Left ventricle myocardium superior (tissue), 1 donor: Measurements from ENCODE around the gene PACS1. TPM values are rescaled to one million over a fixed set of nuclear protein-coding genes. Genes with fewer than 3 reads are reported as not detected.
"Not testable (repeated sequence)": the region's sequence is repeated elsewhere in the genome, so short reads cannot be mapped to it uniquely, and the experiment has no call there.

Experiments used
- ATAC-seq: fragments of 200-7000 bp; cut with Tn5 transposase; one replicate; pipeline ENCODE4 v1.9.1; 2020; ENCODE audit warnings: mild to moderate bottlenecking, moderate library complexity
- DNase-seq: peaks from one replicate; pipeline ENCODE4 v3.0.0-alpha.2; 2020
- intact Hi-C: fragments of 100-400 bp; cut with micrococcal nuclease; formaldehyde crosslinking; loops from one replicate; pipeline ENCODE4 v1.11.0; 2022
- long read RNA-seq: library from polyadenylated mRNA; unstranded; transcript quantifications from one replicate; pipeline ENCODE4 v2.0.0, GENCODE V29; 2021
- total RNA-seq: library from RNA; stranded (reverse); fragmentation: NEBNext Ultra II Directional; extraction: Animal tissue kit (Norgen Biotek cat#: 25700); gene quantifications from one replicate; pipeline ENCODE4 v1.2.1, GENCODE V29; 2021
- donor health status: DM: no; HTN: yes; CAD: no; lungs with severe emphysema.

The PACS1 gene
- total RNA-seq, result 59.0 TPM
- long read RNA-seq, partial matches to known transcripts, result 6 of 18 reads
- long read RNA-seq, other reads (novel, unspliced or antisense), result 12 of 18 reads

- ATAC-seq (peak; percentile 83), DNase-seq (peak; percentile 92)
- intact Hi-C loops, result no loop called here
Observed at GRCh38 chr11:66069715-66070603, at the start of gene PACS1. Gene PACS1, plus strand, starts transcription at chr11:66070272. Its CDS starts 215 bp downstream, at chr11:66070487.

GRCh38 chr11:66020618-66021357 is 49.3 kb upstream of the PACS1 start:
- DNase-seq (no peak), ATAC-seq (peak; percentile 28)
- intact Hi-C loops, result no loop called here

GRCh38 chr11:66022401-66023185 is 47.5 kb upstream of the PACS1 start:
- peak; percentile 87 for DNase-seq
- peak; percentile 88 for ATAC-seq
- intact Hi-C loops, result no loop called here

GRCh38 chr11:66023186-66023440 is 47.0 kb upstream of the PACS1 start:
- intact Hi-C loops, ATAC-seq: not testable (repeated sequence)

GRCh38 chr11:66026017-66026529 is 44.0 kb upstream of the PACS1 start, which contains the start of gene CATSPER1:
Gene CATSPER1, minus strand, starts transcription at chr11:66026479. Its CDS starts 100 bp downstream, at chr11:66026379.
- intact Hi-C loops, result no loop called here
- DNase-seq, result no peak
- no peak for ATAC-seq

More at GRCh38 chr11:66023186-66023440, 47.0 kb upstream of the PACS1 start:
- DNase-seq, result not testable (repeated sequence)

GRCh38 chr11:66032957-66033735 is 36.9 kb upstream of the PACS1 start:
- ATAC-seq (no peak), DNase-seq (no peak)
- intact Hi-C loops, result no loop called here

- ATAC-seq (peak; percentile 71), DNase-seq (peak; percentile 52)
- intact Hi-C loops, result no loop called here
Observed at GRCh38 chr11:66035653-66036333, 34.3 kb upstream of the PACS1 start.

GRCh38 chr11:66036334-66036710 is 33.8 kb upstream of the PACS1 start:
- ATAC-seq, result no peak
- intact Hi-C loops, result no loop called here
- DNase-seq, result no peak

GRCh38 chr11:66037327-66037726 is 32.7 kb upstream of the PACS1 start:
- intact Hi-C loops, result no loop called here
- ATAC-seq (no peak), DNase-seq (no peak)

- no peak for ATAC-seq
- intact Hi-C loops, result no loop called here
- no peak for DNase-seq
Observed at GRCh38 chr11:66039765-66040164, 30.3 kb upstream of the PACS1 start.

- intact Hi-C loops, result no loop called here
Observed at GRCh38 chr11:66042227-66042995, 27.7 kb upstream of the PACS1 start.

GRCh38 chr11:66042996-66043906 is 26.8 kb upstream of the PACS1 start:
- no peak for DNase-seq
- intact Hi-C loops, result no loop called here

More at GRCh38 chr11:66042227-66042995, 27.7 kb upstream of the PACS1 start:
- ATAC-seq, result no peak
- DNase-seq, result no peak

GRCh38 chr11:66044757-66045156 is 25.3 kb upstream of the PACS1 start:
- DNase-seq, result no peak
- intact Hi-C loops, result no loop called here
- ATAC-seq, result no peak

More at GRCh38 chr11:66042996-66043906, 26.8 kb upstream of the PACS1 start:
- no peak for ATAC-seq

GRCh38 chr11:66045177-66045639 is 24.9 kb upstream of the PACS1 start:
- intact Hi-C loops, result no loop called here
- peak; percentile 72 for ATAC-seq
- DNase-seq, result peak; percentile 82

- DNase-seq, result no peak
- intact Hi-C loops, result no loop called here
- no peak for ATAC-seq
Observed at GRCh38 chr11:66046901-66047300, 23.2 kb upstream of the PACS1 start.
